GM19455 (cell line): Measurements from ENCODE around the gene IGFBP5.

Experiments
- ATAC-seq: cut with Tn5 transposase; IDR thresholded peaks from one replicate; pipeline ENCODE4 v1.9.1; 2021; ENCODE audit not compliant: unreplicated experiment

The IGFBP5 gene

GRCh38 chr2:216648105-216648504 lies 47.2 kb downstream of the IGFBP5 start:
- no peak for ATAC-seq

- no peak for ATAC-seq
Observed at GRCh38 chr2:216646116-216646515, 49.2 kb downstream of the IGFBP5 start.

- ATAC-seq: no peak
Observed at GRCh38 chr2:216645636-216645950, 49.8 kb downstream of the IGFBP5 start.

- no peak for ATAC-seq
Observed at GRCh38 chr2:216644842-216645635, 50.3 kb downstream of the IGFBP5 start.

GRCh38 chr2:216643986-216644659 lies 51.2 kb downstream of the IGFBP5 start:
- ATAC-seq: no peak

- no peak for ATAC-seq
Observed at GRCh38 chr2:216637472-216637871, 57.9 kb downstream of the IGFBP5 start.

GRCh38 chr2:216636551-216637450 lies 58.5 kb downstream of the IGFBP5 start:
- ATAC-seq: no peak

- ATAC-seq: no peak
Observed at GRCh38 chr2:216635701-216636550, 59.4 kb downstream of the IGFBP5 start.

- no peak for ATAC-seq
Observed at GRCh38 chr2:216635171-216635570, 60.2 kb downstream of the IGFBP5 start.

GRCh38 chr2:216634370-216635148 lies 60.8 kb downstream of the IGFBP5 start:
- no peak for ATAC-seq

GRCh38 chr2:216633616-216634369 lies 61.6 kb downstream of the IGFBP5 start:
- ATAC-seq: no peak

GRCh38 chr2:216632952-216633615 lies 62.3 kb downstream of the IGFBP5 start, which contains the start of gene IGFBP2:
IGFBP2 (plus strand) TSS chr2:216633420; CDS start chr2:216633524, 104 bp downstream.
- ATAC-seq: no peak

GRCh38 chr2:216632346-216632951 lies 62.9 kb downstream of the IGFBP5 start:
- no peak for ATAC-seq

GRCh38 chr2:216629784-216630183 lies 65.6 kb downstream of the IGFBP5 start:
- no peak for ATAC-seq

- ATAC-seq: no peak
Observed at GRCh38 chr2:216626875-216627245, 68.5 kb downstream of the IGFBP5 start.

GRCh38 chr2:216626168-216626874 lies 69.0 kb downstream of the IGFBP5 start:
- no peak for ATAC-seq

GRCh38 chr2:216624251-216624650 lies 71.1 kb downstream of the IGFBP5 start:
- no peak for ATAC-seq

- no peak for ATAC-seq
Observed at GRCh38 chr2:216622526-216622925, 72.8 kb downstream of the IGFBP5 start.
